CD14-positive monocyte (primary cell): ENCODE data around the gene TSHZ2. TPM values are rescaled to one million over a fixed set of nuclear protein-coding genes. Genes with fewer than 3 reads are reported as not detected.

Experiments
- DNase-seq, 3 donors: peaks; one replicate each; pipeline ENCODE4 v3.0.0-alpha.2; 2011 to 2022
- H2AFZ ChIP-seq: 2 replicates; pipeline ENCODE4 v1.6.0; 2012; ENCODE audit warnings: mild to moderate bottlenecking, low read depth, low read length, inconsistent platforms; ENCODE audit not compliant: insufficient read depth, poor library complexity, severe bottlenecking
- H3K27ac ChIP-seq, 2 donors: 1 replicate in 1 of 2; 2 replicates in 1 of 2; pipeline ENCODE4 v1.5.1; 2012 to 2013; ENCODE audit warnings: low read length in 2 of 2, control low read depth in 1 of 2, inconsistent platforms in 1 of 2, low read depth in 1 of 2, mild to moderate bottlenecking in 1 of 2
- H3K27me3 ChIP-seq, 2 donors: one replicate each; pipeline versions ENCODE4 v1.6.0 to v1.6.1; 2011 to 2013; ENCODE audit warnings: low read length in 2 of 2; ENCODE audit not compliant: control insufficient read depth in 2 of 2, insufficient read depth in 2 of 2
- H3K36me3 ChIP-seq, 2 donors: replicated peaks in 1 of 2; 1 replicate in 1 of 2; 2 replicates in 1 of 2; pipeline versions ENCODE4 v1.5.1 to v1.6.1; 2012 to 2013; ENCODE audit warnings: low read length in 2 of 2, control low read depth in 1 of 2, inconsistent platforms in 1 of 2, mild to moderate bottlenecking in 1 of 2; ENCODE audit not compliant: insufficient read depth in 2 of 2, control insufficient read depth in 1 of 2
- H3K4me1 ChIP-seq, 2 donors: 1 replicate in 1 of 2; 2 replicates in 1 of 2; pipeline versions ENCODE4 v1.5.1 to v1.6.1; 2012 to 2013; ENCODE audit warnings: low read length in 2 of 2, control low read depth in 1 of 2, inconsistent platforms in 1 of 2, mild to moderate bottlenecking in 1 of 2, moderate library complexity in 1 of 2; ENCODE audit not compliant: insufficient read depth in 2 of 2, control insufficient read depth in 1 of 2
- H3K4me2 ChIP-seq: replicated peaks from 2 replicates; pipeline ENCODE3; 2012; ENCODE audit warnings: low read length, moderate library complexity, mild to moderate bottlenecking; ENCODE audit not compliant: poor library complexity, severe bottlenecking; ENCODE audit errors: extremely low read depth
- H3K4me3 ChIP-seq, 3 experiments: fragments of 200-600 bp in 1 of 3; sonication (generic) in 1 of 3; replicated peaks in 1 of 3; 1 replicate in 2 of 3; 2 replicates in 1 of 3; pipeline ENCODE4 v1.5.1; 2011 to 2013; ENCODE audit warnings: low read length in 3 of 3, mild to moderate bottlenecking in 3 of 3, control low read depth in 2 of 3, low read depth in 2 of 3, inconsistent platforms in 1 of 3, moderate library complexity in 1 of 3
- H3K79me2 ChIP-seq: 2 replicates; pipeline ENCODE4 v1.6.0; 2012; ENCODE audit warnings: mild to moderate bottlenecking, control low read depth, inconsistent platforms, low read length, moderate library complexity; ENCODE audit not compliant: insufficient read depth
- H3K9ac ChIP-seq: 2 replicates; pipeline ENCODE4 v1.6.0; 2017; ENCODE audit warnings: low read length, mild to moderate bottlenecking; ENCODE audit not compliant: insufficient read depth, poor library complexity, severe bottlenecking
- H3K9me3 ChIP-seq, 2 donors: replicated peaks in 1 of 2; 1 replicate in 1 of 2; 2 replicates in 1 of 2; pipeline versions ENCODE4 v1.5.1 to v1.6.1; 2012 to 2013; ENCODE audit warnings: low read length in 2 of 2, control low read depth in 1 of 2; ENCODE audit not compliant: control insufficient read depth in 1 of 2, insufficient read depth in 1 of 2
- H4K20me1 ChIP-seq: 2 replicates; pipeline ENCODE4 v1.6.0; 2012; ENCODE audit warnings: mild to moderate bottlenecking, low read length, control low read depth, moderate library complexity; ENCODE audit not compliant: insufficient read depth
- H3K27ac Mint-ChIP-seq, 7 donors: one replicate each; pipeline ENCODE4 v1.8.0; 2020; ENCODE audit warnings: mild to moderate bottlenecking in 7 of 7, mixed read lengths in 7 of 7, moderate library complexity in 6 of 7, inconsistent platforms in 2 of 7
- H3K27me3 Mint-ChIP-seq, 3 donors: one replicate each; pipeline ENCODE4 v1.8.0; 2021 to 2022; ENCODE audit warnings: low read depth in 3 of 3, mild to moderate bottlenecking in 3 of 3, mixed read lengths in 3 of 3, moderate library complexity in 3 of 3, inconsistent platforms in 1 of 3
- H3K36me3 Mint-ChIP-seq, 2 donors: one replicate each; pipeline ENCODE4 v1.8.0; 2020; ENCODE audit warnings: mixed read lengths in 2 of 2, inconsistent platforms in 1 of 2, mild to moderate bottlenecking in 1 of 2
- H3K4me1 Mint-ChIP-seq: one replicate; pipeline ENCODE4 v1.8.0; 2020; ENCODE audit warnings: mild to moderate bottlenecking, mixed read lengths
- H3K4me3 Mint-ChIP-seq, 2 donors: one replicate each; pipeline ENCODE4 v1.8.0; 2020; ENCODE audit warnings: mild to moderate bottlenecking in 2 of 2, mixed read lengths in 2 of 2, moderate library complexity in 1 of 2
- H3K9me3 Mint-ChIP-seq, 7 donors: one replicate each; pipeline ENCODE4 v1.8.0; 2020 to 2022; ENCODE audit warnings: mixed read lengths in 7 of 7, mild to moderate bottlenecking in 6 of 7, moderate library complexity in 6 of 7, inconsistent platforms in 2 of 7
- WGBS: methylation state at CpG from one replicate; pipeline ENCODE4 v1.1.5; 2013; ENCODE audit warnings: missing lambda C conversion rate; ENCODE audit not compliant: insufficient coverage; 5-methylcytosine and 5-hydroxymethylcytosine counted together
- intact Hi-C, 2 donors: fragments of 100-400 bp; cut with micrococcal nuclease; formaldehyde crosslinking; loops; one replicate each; pipeline versions ENCODE4 v1.15.0 to v1.15.1; 2023
- polyA plus RNA-seq, 3 donors: library from polyadenylated mRNA; depleted of rRNA in 1 of 3; unstranded in 2 of 3; stranded (reverse) in 1 of 3; fragments of 300-500 nt in 2 of 3; fragments of >200 nt in 1 of 3; fragmentation: Illumina TruSeq in 2 of 3; gene quantifications; 1 replicate in 2 of 3; 2 replicates in 1 of 3; pipeline ENCODE4 v1.2.3, GENCODE V29; 2012 to 2021
- TF ChIP-seq, protein P1 (sequence below): fragments of 200-600 bp; IDR thresholded peaks from one replicate; pipeline ENCODE4 v1.8.0; 2022; ENCODE audit warnings: antibody characterized with exemption, mild to moderate bottlenecking

TSHZ2 gene
- polyA plus RNA-seq, 3 donors, result not detected

DNA sequence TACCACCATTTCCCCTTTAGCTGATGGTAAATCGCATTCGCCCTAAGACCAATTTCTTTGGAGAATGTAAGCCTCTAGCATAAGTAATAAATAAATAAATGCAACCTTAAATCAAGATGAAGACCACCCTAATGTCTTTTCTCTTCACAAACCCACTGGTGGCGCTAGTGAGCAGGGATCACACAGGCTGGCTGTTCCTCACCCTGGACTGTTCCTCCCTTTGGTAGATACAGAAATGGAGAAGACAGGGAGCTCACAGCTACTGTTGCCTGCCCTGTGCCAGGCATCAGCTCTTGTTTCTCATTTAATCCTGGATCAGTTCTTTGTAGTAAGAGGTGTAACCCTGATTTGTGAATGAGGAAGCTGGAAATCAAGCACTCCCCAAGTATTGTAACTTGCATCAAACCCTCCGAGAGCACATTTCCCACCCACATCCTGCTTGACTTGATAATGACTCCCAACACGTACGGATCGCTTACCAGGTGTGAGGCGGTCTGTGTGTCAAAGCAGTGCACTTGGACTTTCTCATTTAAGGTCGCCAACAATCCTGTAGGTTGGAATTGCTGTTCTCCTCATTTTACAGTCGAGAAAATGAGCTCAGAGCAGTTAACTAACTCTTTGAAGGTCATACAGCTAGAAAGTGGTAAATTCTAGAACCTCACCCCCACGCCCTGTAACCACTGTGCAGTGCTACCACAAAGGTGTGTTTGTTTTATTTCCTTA lies 236.1 kb downstream of the TSHZ2 start:
- Histone ChIP-seq H3K4me2 (no peak overlapping the region), H3K4me3 (no peak overlapping the region), H3K9me3 (no peaks in the 10 kb centered on the region), H3K27ac (no peak overlapping the region), H4K20me1 (no peaks in the 10 kb centered on the region), H3K9ac (no peak overlapping the region), H3K27me3 (no peaks in the 10 kb centered on the region), H2AFZ (no peak overlapping the region), H3K79me2 (no peaks in the 10 kb centered on the region), H3K36me3 (no peaks in the 10 kb centered on the region), H3K4me1 (no peaks in the 10 kb centered on the region)
- no peak overlapping the region for H3K27ac Mint-ChIP-seq
- no peaks in the 10 kb centered on the region for H3K36me3 Mint-ChIP-seq
- 60% methylated on average over 7 of the region's 11 CpGs for WGBS
- no peak for DNase-seq
- no peak overlapping the region for H3K4me3 Mint-ChIP-seq
- no peaks in the 10 kb centered on the region for H3K4me1 Mint-ChIP-seq
- TF ChIP-seq, protein P1, sequence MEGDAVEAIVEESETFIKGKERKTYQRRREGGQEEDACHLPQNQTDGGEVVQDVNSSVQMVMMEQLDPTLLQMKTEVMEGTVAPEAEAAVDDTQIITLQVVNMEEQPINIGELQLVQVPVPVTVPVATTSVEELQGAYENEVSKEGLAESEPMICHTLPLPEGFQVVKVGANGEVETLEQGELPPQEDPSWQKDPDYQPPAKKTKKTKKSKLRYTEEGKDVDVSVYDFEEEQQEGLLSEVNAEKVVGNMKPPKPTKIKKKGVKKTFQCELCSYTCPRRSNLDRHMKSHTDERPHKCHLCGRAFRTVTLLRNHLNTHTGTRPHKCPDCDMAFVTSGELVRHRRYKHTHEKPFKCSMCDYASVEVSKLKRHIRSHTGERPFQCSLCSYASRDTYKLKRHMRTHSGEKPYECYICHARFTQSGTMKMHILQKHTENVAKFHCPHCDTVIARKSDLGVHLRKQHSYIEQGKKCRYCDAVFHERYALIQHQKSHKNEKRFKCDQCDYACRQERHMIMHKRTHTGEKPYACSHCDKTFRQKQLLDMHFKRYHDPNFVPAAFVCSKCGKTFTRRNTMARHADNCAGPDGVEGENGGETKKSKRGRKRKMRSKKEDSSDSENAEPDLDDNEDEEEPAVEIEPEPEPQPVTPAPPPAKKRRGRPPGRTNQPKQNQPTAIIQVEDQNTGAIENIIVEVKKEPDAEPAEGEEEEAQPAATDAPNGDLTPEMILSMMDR, result no peak
- intact Hi-C loops, result no loop called here
- H3K27me3 Mint-ChIP-seq, result peaks cover 0 to 6% (median 3%) of the 10 kb centered on the region in 3 donors
- H3K9me3 Mint-ChIP-seq, result peaks cover 0 to 2% (median 0%) of the 10 kb centered on the region in 7 donors

DNA sequence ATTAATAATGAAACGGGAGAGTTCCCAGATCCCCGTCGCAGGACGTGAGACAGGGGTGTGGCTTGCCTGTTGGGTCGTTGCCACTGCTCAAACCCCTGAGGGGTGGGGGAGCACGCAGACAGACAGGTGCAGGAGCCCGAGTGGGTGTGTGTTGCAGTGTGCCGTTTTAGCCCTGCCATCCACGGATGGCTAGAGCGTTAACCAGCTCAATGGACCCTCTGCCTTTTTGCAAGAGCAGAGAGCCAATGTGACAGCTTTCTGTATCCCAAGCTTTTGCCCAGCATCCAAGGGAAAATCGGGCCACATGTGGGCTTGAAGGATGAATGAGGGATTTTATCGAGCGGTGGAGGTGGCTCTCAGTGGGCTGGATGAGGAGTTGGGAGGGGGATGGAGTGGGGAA lies 237.9 kb downstream of the TSHZ2 start:
- no peaks in the 10 kb centered on the region for H3K4me1 ChIP-seq
- no peak overlapping the region for H3K27ac Mint-ChIP-seq
- H3K4me3 ChIP-seq, result no peak overlapping the region
- no peaks in the 10 kb centered on the region for H3K36me3 Mint-ChIP-seq
- no peaks in the 10 kb centered on the region for H3K27me3 ChIP-seq
- H3K9ac ChIP-seq, result no peak overlapping the region
- peaks cover 2 to 6% (median 3%) of the 10 kb centered on the region in 3 donors for H3K27me3 Mint-ChIP-seq
- DNase-seq, result no peak
- intact Hi-C loops, result loop anchor here in 1 of 2 donors (5.0 kb wide), 1 partner anchor 963 kb away; no protein-coding TSS in a partner anchor
- H2AFZ ChIP-seq, result no peak overlapping the region
- H4K20me1 ChIP-seq, result no peaks in the 10 kb centered on the region
- WGBS, result 91% methylated on average over 13 of the region's 13 CpGs
- TF ChIP-seq, protein P1, result no peak
- H3K4me2 ChIP-seq, result no peak overlapping the region
- H3K27ac ChIP-seq, result no peak overlapping the region
- H3K9me3 Mint-ChIP-seq, result peaks cover 0 to 2% (median 0%) of the 10 kb centered on the region in 7 donors
- no peaks in the 10 kb centered on the region for H3K9me3 ChIP-seq
- no peak overlapping the region for H3K4me3 Mint-ChIP-seq
- no peaks in the 10 kb centered on the region for H3K4me1 Mint-ChIP-seq
- no peaks in the 10 kb centered on the region for H3K79me2 ChIP-seq
- H3K36me3 ChIP-seq, result no peaks in the 10 kb centered on the region
